Measurements from ENCODE around the gene FAM114A1. TPM values are rescaled to one million over a fixed set of nuclear protein-coding genes. Genes with fewer than 3 reads are reported as not detected.

The FAM114A1 gene
- total RNA-seq, 1 donor from 2014 or later, result 105 TPM

GRCh38 chr4:38952017-38952416 lies 84.4 kb downstream of the FAM114A1 start:
- Histone ChIP-seq H3K9me3 (no peaks in the 10 kb centered on the region), H3K4me3 (no peak overlapping the region), H3K27ac (no peak overlapping the region), H3K4me1 (peaks cover 24% of the 10 kb centered on the region), H3K36me3 (no peaks in the 10 kb centered on the region), H3K27me3 (no peaks in the 10 kb centered on the region)
- TF ChIP-seq CTCF (IDR thresholded peaks at IDR 0.05) (no peak), POLR2A (IDR thresholded peaks at IDR 0.05) (no peak), POLR2AphosphoS5 (IDR thresholded peaks at IDR 0.05; ENCODE audit: insufficient read depth in 1 of 2, low read depth in 1 of 2) (no peak)
- no peak for DNase-seq (ENCODE audit: extremely low spot score in 2 of 2)
- intact Hi-C loops (cut with DNase I), result no loop called here

GRCh38 chr4:38954727-38955126 lies 87.1 kb downstream of the FAM114A1 start:
- DNase-seq (ENCODE audit: extremely low spot score in 2 of 2), result no peak
- intact Hi-C loops (cut with DNase I), result no loop called here
- H3K4me3 ChIP-seq, result no peak overlapping the region
- H3K4me1 ChIP-seq, result peaks cover 8% of the 10 kb centered on the region
- TF ChIP-seq CTCF (IDR thresholded peaks at IDR 0.05), result no peak
- TF ChIP-seq POLR2AphosphoS5 (IDR thresholded peaks at IDR 0.05; ENCODE audit: insufficient read depth in 1 of 2, low read depth in 1 of 2), result no peak
- TF ChIP-seq POLR2A (IDR thresholded peaks at IDR 0.05), result no peak
- no peaks in the 10 kb centered on the region for H3K27me3 ChIP-seq
- no peaks in the 10 kb centered on the region for H3K9me3 ChIP-seq
- H3K36me3 ChIP-seq, result no peaks in the 10 kb centered on the region
- no peak overlapping the region for H3K27ac ChIP-seq

- TF ChIP-seq POLR2A (IDR thresholded peaks at IDR 0.05), result no peak
- no peak for TF ChIP-seq CTCF (IDR thresholded peaks at IDR 0.05)
- no peak for TF ChIP-seq POLR2AphosphoS5 (IDR thresholded peaks at IDR 0.05; ENCODE audit: insufficient read depth in 1 of 2, low read depth in 1 of 2)
- intact Hi-C loops (cut with DNase I), result no loop called here
- H3K27me3 ChIP-seq, result no peaks in the 10 kb centered on the region
- H3K4me3 ChIP-seq, result no peak overlapping the region
- DNase-seq (ENCODE audit: extremely low spot score in 2 of 2), result no peak
- no peaks in the 10 kb centered on the region for H3K36me3 ChIP-seq
- no peaks in the 10 kb centered on the region for H3K4me1 ChIP-seq
- H3K27ac ChIP-seq, result no peak overlapping the region
- no peaks in the 10 kb centered on the region for H3K9me3 ChIP-seq
These were observed 88.4 kb downstream of the FAM114A1 start for GRCh38 chr4:38955957-38956356.

- Histone ChIP-seq H3K36me3 (no peaks in the 10 kb centered on the region), H3K4me1 (no peaks in the 10 kb centered on the region), H3K4me3 (no peak overlapping the region), H3K27me3 (no peaks in the 10 kb centered on the region), H3K9me3 (no peaks in the 10 kb centered on the region), H3K27ac (no peak overlapping the region)
- TF ChIP-seq CTCF (IDR thresholded peaks at IDR 0.05) (no peak), POLR2A (IDR thresholded peaks at IDR 0.05) (no peak), POLR2AphosphoS5 (IDR thresholded peaks at IDR 0.05; ENCODE audit: insufficient read depth in 1 of 2, low read depth in 1 of 2) (no peak)
- DNase-seq (ENCODE audit: extremely low spot score in 2 of 2), result no peak
- intact Hi-C loops (cut with DNase I), result no loop called here
These were observed 89.7 kb downstream of the FAM114A1 start for GRCh38 chr4:38957261-38957815.

GRCh38 chr4:38957893-38958292 lies 90.3 kb downstream of the FAM114A1 start:
- Histone ChIP-seq H3K27me3 (no peaks in the 10 kb centered on the region), H3K9me3 (no peaks in the 10 kb centered on the region), H3K36me3 (no peaks in the 10 kb centered on the region), H3K4me1 (no peaks in the 10 kb centered on the region), H3K4me3 (no peak overlapping the region), H3K27ac (no peak overlapping the region)
- TF ChIP-seq POLR2A (IDR thresholded peaks at IDR 0.05) (no peak), POLR2AphosphoS5 (IDR thresholded peaks at IDR 0.05; ENCODE audit: insufficient read depth in 1 of 2, low read depth in 1 of 2) (no peak), CTCF (IDR thresholded peaks at IDR 0.05) (no peak)
- intact Hi-C loops (cut with DNase I), result no loop called here
- no peak for DNase-seq (ENCODE audit: extremely low spot score in 2 of 2)
